WTC11 (cell line): Measurements from ENCODE around the gene MAB21L3.

Experiments used
- ATF2 ChIP-seq: sonication (generic); formaldehyde crosslinking; IDR thresholded peaks from 2 replicates; pipeline ENCODE4 v1.8.1; 2022; ENCODE audit warnings: low read depth, missing genetic modification reagents, borderline replicate concordance
- ATF6 ChIP-seq: sonication (generic); formaldehyde crosslinking; IDR thresholded peaks from 2 replicates; pipeline ENCODE4 v1.8.1; 2023; ENCODE audit warnings: mild to moderate bottlenecking, missing genetic modification reagents
- CREB1 ChIP-seq: sonication (generic); formaldehyde crosslinking; IDR thresholded peaks from 2 replicates; pipeline ENCODE4 v1.8.0; 2023; ENCODE audit warnings: mild to moderate bottlenecking, missing genetic modification reagents
- ESRRA ChIP-seq: sonication (generic); formaldehyde crosslinking; IDR thresholded peaks from 2 replicates; pipeline ENCODE4 v1.8.1; 2022; ENCODE audit warnings: mild to moderate bottlenecking, missing genetic modification reagents, borderline replicate concordance
- ETV6 ChIP-seq: sonication (generic); formaldehyde crosslinking; IDR thresholded peaks from 2 replicates; pipeline ENCODE4 v1.8.1; 2022; ENCODE audit warnings: mild to moderate bottlenecking, missing genetic modification reagents
- IRF1 ChIP-seq: sonication (generic); formaldehyde crosslinking; IDR thresholded peaks from 2 replicates; pipeline ENCODE4 v1.8.0; 2023; ENCODE audit warnings: missing genetic modification reagents
- NFYB ChIP-seq: sonication (generic); formaldehyde crosslinking; conservative IDR thresholded peaks from 2 replicates; pipeline ENCODE4 v1.8.0; 2022; ENCODE audit warnings: low read depth, missing genetic modification reagents
- TP53 ChIP-seq: sonication (generic); formaldehyde crosslinking; IDR thresholded peaks from 2 replicates; pipeline ENCODE4 v1.8.1; 2023; ENCODE audit warnings: mild to moderate bottlenecking, missing genetic modification reagents
- ZNF121 ChIP-seq: sonication (generic); formaldehyde crosslinking; IDR thresholded peaks from 2 replicates; pipeline ENCODE4 v1.8.0; 2023; ENCODE audit warnings: missing genetic modification reagents
- TF ChIP-seq, protein P1 (sequence below): sonication (generic); formaldehyde crosslinking; IDR thresholded peaks from 2 replicates; pipeline ENCODE4 v1.8.1; 2022; ENCODE audit warnings: low read depth, mild to moderate bottlenecking, moderate library complexity, missing genetic modification reagents, borderline replicate concordance
- TF ChIP-seq, protein P2 (sequence below): fragments of 200-600 bp; IDR thresholded peaks from 2 replicates; pipeline ENCODE4 v1.8.0; 2022; ENCODE audit warnings: antibody characterized with exemption
- TF ChIP-seq, protein P3 (sequence below): sonication (generic); formaldehyde crosslinking; IDR thresholded peaks from 2 replicates; pipeline ENCODE4 v1.8.0; 2022; ENCODE audit warnings: mild to moderate bottlenecking, missing genetic modification reagents
- TF ChIP-seq, protein P4 (sequence below): sonication (generic); formaldehyde crosslinking; IDR thresholded peaks from 2 replicates; pipeline ENCODE4 v1.8.1; 2023; ENCODE audit warnings: mild to moderate bottlenecking, missing genetic modification reagents, moderate library complexity
- TF ChIP-seq, protein P5 (sequence below): sonication (generic); formaldehyde crosslinking; conservative IDR thresholded peaks from 2 replicates; pipeline ENCODE4 v1.8.1; 2022; ENCODE audit warnings: mild to moderate bottlenecking, missing genetic modification reagents

- TF ChIP-seq TP53 (no peak), ESRRA (no peak), NFYB (no peak), CREB1 (CRISPR knock-in tag) (no peak), ETV6 (CRISPR knock-in tag) (no peak), ZNF121 (CRISPR knock-in tag) (no peak), IRF1 (CRISPR knock-in tag) (no peak), ATF2 (no peak), ATF6 (CRISPR knock-in tag) (no peak)
- TF ChIP-seq, protein P1, sequence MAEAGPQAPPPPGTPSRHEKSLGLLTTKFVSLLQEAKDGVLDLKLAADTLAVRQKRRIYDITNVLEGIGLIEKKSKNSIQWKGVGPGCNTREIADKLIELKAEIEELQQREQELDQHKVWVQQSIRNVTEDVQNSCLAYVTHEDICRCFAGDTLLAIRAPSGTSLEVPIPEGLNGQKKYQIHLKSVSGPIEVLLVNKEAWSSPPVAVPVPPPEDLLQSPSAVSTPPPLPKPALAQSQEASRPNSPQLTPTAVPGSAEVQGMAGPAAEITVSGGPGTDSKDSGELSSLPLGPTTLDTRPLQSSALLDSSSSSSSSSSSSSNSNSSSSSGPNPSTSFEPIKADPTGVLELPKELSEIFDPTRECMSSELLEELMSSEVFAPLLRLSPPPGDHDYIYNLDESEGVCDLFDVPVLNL (CRISPR knock-in tag), result no peak
- TF ChIP-seq, protein P2, sequence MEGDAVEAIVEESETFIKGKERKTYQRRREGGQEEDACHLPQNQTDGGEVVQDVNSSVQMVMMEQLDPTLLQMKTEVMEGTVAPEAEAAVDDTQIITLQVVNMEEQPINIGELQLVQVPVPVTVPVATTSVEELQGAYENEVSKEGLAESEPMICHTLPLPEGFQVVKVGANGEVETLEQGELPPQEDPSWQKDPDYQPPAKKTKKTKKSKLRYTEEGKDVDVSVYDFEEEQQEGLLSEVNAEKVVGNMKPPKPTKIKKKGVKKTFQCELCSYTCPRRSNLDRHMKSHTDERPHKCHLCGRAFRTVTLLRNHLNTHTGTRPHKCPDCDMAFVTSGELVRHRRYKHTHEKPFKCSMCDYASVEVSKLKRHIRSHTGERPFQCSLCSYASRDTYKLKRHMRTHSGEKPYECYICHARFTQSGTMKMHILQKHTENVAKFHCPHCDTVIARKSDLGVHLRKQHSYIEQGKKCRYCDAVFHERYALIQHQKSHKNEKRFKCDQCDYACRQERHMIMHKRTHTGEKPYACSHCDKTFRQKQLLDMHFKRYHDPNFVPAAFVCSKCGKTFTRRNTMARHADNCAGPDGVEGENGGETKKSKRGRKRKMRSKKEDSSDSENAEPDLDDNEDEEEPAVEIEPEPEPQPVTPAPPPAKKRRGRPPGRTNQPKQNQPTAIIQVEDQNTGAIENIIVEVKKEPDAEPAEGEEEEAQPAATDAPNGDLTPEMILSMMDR, result no peak
- TF ChIP-seq, protein P3, sequence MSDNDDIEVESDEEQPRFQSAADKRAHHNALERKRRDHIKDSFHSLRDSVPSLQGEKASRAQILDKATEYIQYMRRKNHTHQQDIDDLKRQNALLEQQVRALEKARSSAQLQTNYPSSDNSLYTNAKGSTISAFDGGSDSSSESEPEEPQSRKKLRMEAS (CRISPR knock-in tag), result no peak
- TF ChIP-seq, protein P4, sequence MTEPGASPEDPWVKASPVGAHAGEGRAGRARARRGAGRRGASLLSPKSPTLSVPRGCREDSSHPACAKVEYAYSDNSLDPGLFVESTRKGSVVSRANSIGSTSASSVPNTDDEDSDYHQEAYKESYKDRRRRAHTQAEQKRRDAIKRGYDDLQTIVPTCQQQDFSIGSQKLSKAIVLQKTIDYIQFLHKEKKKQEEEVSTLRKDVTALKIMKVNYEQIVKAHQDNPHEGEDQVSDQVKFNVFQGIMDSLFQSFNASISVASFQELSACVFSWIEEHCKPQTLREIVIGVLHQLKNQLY, result no peak
- TF ChIP-seq, protein P5, sequence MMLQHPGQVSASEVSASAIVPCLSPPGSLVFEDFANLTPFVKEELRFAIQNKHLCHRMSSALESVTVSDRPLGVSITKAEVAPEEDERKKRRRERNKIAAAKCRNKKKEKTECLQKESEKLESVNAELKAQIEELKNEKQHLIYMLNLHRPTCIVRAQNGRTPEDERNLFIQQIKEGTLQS (CRISPR knock-in tag), result no peak
Measured at GRCh38 chr1:116091083-116091482, 20.1 kb upstream of the MAB21L3 start.
